HG03139 (cell line): ENCODE data around the gene CYP27C1.
"Not testable (repeated sequence)": the region's sequence is repeated elsewhere in the genome, so short reads cannot be mapped to it uniquely, and the experiment has no call there.

ENCODE experiments used
- ATAC-seq: cut with Tn5 transposase; IDR thresholded peaks from one replicate; pipeline ENCODE4 v1.9.1; 2021; ENCODE audit not compliant: unreplicated experiment

The CYP27C1 gene

GRCh38 chr2:127175041-127175721, 44.9 kb downstream of the CYP27C1 start:
- no peak for ATAC-seq

GRCh38 chr2:127174640-127175039, 45.5 kb downstream of the CYP27C1 start:
- no peak for ATAC-seq

GRCh38 chr2:127174136-127174535, 46.0 kb downstream of the CYP27C1 start:
- ATAC-seq: no peak

GRCh38 chr2:127173057-127173456, 47.0 kb downstream of the CYP27C1 start:
- ATAC-seq: no peak

- ATAC-seq: no peak
Measured at GRCh38 chr2:127172306-127172705, 47.8 kb downstream of the CYP27C1 start.

- no peak for ATAC-seq
Measured at GRCh38 chr2:127170452-127171197, 49.5 kb downstream of the CYP27C1 start.

- no peak for ATAC-seq
Measured at GRCh38 chr2:127170021-127170420, 50.1 kb downstream of the CYP27C1 start.

GRCh38 chr2:127169066-127169660, 50.9 kb downstream of the CYP27C1 start:
- ATAC-seq: no peak

- no peak for ATAC-seq
Measured at GRCh38 chr2:127166231-127166860, 53.8 kb downstream of the CYP27C1 start.

GRCh38 chr2:127165539-127165935, 54.6 kb downstream of the CYP27C1 start:
- ATAC-seq: no peak

GRCh38 chr2:127164761-127165538, 55.1 kb downstream of the CYP27C1 start:
- no peak for ATAC-seq

- no peak for ATAC-seq
Measured at GRCh38 chr2:127163921-127164320, 56.2 kb downstream of the CYP27C1 start.

- not testable (repeated sequence) for ATAC-seq
Measured at GRCh38 chr2:127163090-127163406, 57.1 kb downstream of the CYP27C1 start.

GRCh38 chr2:127162261-127163089, 57.6 kb downstream of the CYP27C1 start:
- ATAC-seq: no peak

GRCh38 chr2:127161176-127162136, 58.6 kb downstream of the CYP27C1 start:
- no peak for ATAC-seq

- ATAC-seq: no peak
Measured at GRCh38 chr2:127160676-127161075, 59.4 kb downstream of the CYP27C1 start.

- ATAC-seq: no peak
Measured at GRCh38 chr2:127159543-127159942, 60.6 kb downstream of the CYP27C1 start.

GRCh38 chr2:127158614-127159290, 61.3 kb downstream of the CYP27C1 start:
- no peak for ATAC-seq
